D721Med (cell line): ENCODE data around the gene DNAH2.

Experiments used
- DNase-seq: peaks from one replicate; pipeline ENCODE4 v3.0.0; 2011; ENCODE audit warnings: low spot score; ENCODE audit not compliant: insufficient read length
- FAIRE-seq: peaks from 2 replicates; lab custom pipeline; 2011; peaks lifted over from hg19 to GRCh38; lab: Jason Lieb, UNC
- CTCF ChIP-seq: IDR thresholded peaks from 2 replicates; pipeline ENCODE4 v1.5.1; 2012; ENCODE audit warnings: mild to moderate bottlenecking, control low read depth; ENCODE audit not compliant: insufficient read depth; ENCODE audit errors: missing control alignments

Gene DNAH2

GRCh38 chr17:7716901-7717755 is at the start of gene DNAH2:
Gene DNAH2 (plus strand): TSS chr17:7717744. CDS start chr17:7719735, 1,991 bp downstream.
- TF ChIP-seq CTCF, result peak; percentile 34
- DNase-seq (peak; percentile 69), FAIRE-seq (no peak)

GRCh38 chr17:7668482-7668881 is 49.1 kb upstream of the DNAH2 start:
- no peak for TF ChIP-seq CTCF
- DNase-seq (no peak), FAIRE-seq (no peak)

- FAIRE-seq (no peak), DNase-seq (peak; percentile 12)
- peak; percentile 31 for TF ChIP-seq CTCF
Measured at GRCh38 chr17:7673239-7673638, 44.3 kb upstream of the DNAH2 start.

- peak; percentile 3 for DNase-seq
- FAIRE-seq, result no peak
- TF ChIP-seq CTCF, result no peak
Measured at GRCh38 chr17:7674934-7675333, 42.6 kb upstream of the DNAH2 start.

- DNase-seq (no peak), FAIRE-seq (no peak)
- no peak for TF ChIP-seq CTCF
Measured at GRCh38 chr17:7676533-7676932, 41.0 kb upstream of the DNAH2 start.

GRCh38 chr17:7677388-7678067 is 40.0 kb upstream of the DNAH2 start:
- FAIRE-seq (no peak), DNase-seq (no peak)
- no peak for TF ChIP-seq CTCF
